Measurements from ENCODE around the gene DCLRE1A.

DCLRE1A gene

GRCh38 chr10:113859261-113859660 is 5.4 kb upstream of the DCLRE1A start:
- in situ Hi-C loops (cut with HindIII; ENCODE audit: low sequenced_read_pairs), result no loop called here
- DNase-seq (ENCODE audit: low read depth, low spot score), result no peak
- TF ChIP-seq, protein P1, sequence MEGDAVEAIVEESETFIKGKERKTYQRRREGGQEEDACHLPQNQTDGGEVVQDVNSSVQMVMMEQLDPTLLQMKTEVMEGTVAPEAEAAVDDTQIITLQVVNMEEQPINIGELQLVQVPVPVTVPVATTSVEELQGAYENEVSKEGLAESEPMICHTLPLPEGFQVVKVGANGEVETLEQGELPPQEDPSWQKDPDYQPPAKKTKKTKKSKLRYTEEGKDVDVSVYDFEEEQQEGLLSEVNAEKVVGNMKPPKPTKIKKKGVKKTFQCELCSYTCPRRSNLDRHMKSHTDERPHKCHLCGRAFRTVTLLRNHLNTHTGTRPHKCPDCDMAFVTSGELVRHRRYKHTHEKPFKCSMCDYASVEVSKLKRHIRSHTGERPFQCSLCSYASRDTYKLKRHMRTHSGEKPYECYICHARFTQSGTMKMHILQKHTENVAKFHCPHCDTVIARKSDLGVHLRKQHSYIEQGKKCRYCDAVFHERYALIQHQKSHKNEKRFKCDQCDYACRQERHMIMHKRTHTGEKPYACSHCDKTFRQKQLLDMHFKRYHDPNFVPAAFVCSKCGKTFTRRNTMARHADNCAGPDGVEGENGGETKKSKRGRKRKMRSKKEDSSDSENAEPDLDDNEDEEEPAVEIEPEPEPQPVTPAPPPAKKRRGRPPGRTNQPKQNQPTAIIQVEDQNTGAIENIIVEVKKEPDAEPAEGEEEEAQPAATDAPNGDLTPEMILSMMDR (IDR thresholded peaks at IDR 0.05; ENCODE audit: low read depth, low read length), result no peak
- no peak overlapping the region for H3K4me3 ChIP-seq (ENCODE audit: low read depth, low read length)

DNA sequence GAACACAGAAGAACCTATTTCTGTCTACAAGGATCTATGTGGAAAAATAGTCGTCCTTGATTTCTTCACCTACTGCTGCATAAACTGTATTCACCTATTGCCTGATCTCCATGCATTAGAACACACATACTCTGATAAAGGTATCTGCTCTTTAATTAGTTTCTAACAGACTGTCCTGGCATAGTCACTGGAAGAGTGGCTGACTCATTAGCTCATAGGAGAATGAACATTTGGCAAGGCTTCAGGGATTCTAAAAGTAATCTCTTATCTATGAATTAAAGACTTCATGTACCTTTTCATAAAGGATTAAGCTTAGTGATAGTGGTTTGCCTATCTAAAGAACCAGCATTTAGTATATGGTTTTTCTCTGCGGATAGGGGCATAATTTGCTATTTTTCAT is 4.7 kb upstream of the DCLRE1A start:
- TF ChIP-seq, protein P1 (IDR thresholded peaks at IDR 0.05; ENCODE audit: low read depth, low read length), result no peak
- no peak overlapping the region for H3K4me3 ChIP-seq (ENCODE audit: low read depth, low read length)
- peak; percentile 13 for DNase-seq (ENCODE audit: low read depth, low spot score)
- in situ Hi-C loops (cut with HindIII; ENCODE audit: low sequenced_read_pairs), result no loop called here

DNA sequence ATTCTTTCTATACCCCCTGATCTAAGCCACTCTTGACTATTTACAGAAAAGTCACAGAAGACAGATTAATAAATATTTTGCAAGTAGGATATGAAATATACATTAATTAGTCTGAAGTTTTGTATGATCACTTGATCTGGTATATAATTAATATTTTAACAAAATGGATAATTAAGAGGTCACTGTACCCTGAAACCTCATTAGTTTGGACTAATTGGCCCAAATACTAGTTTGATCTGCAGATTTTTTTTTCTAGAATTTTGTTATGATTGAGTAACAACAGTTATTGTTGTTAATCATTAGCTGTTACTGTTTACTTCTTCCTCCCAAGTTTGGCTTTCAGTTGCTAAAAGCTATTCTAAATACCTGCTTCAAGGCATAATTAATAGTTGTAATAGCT is 3.3 kb upstream of the DCLRE1A start:
- no peak overlapping the region for H3K4me3 ChIP-seq (ENCODE audit: low read depth, low read length)
- TF ChIP-seq, protein P1 (IDR thresholded peaks at IDR 0.05; ENCODE audit: low read depth, low read length), result no peak
- in situ Hi-C loops (cut with HindIII; ENCODE audit: low sequenced_read_pairs), result no loop called here
- DNase-seq (ENCODE audit: low read depth, low spot score), result no peak

DNA sequence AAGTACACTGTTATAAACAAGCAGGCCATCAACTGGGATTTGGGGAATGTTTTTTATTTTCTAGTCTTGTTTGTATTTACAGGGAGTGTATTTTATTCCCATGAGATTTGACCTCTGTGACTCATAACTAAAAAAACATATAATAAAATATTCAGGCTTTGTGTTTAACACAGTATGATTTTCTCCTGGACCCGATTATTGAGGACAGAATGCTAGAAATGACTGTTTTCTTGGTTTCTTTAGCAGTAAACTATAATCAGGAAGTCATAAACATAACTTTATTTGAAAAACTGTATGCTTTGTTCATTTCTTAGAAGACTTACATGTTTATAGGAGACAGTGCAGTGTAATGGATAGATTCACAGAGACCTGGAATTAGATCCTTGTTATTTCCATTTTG is 2.7 kb upstream of the DCLRE1A start:
- H3K4me3 ChIP-seq (ENCODE audit: low read depth, low read length), result peak overlapping the region; percentile 89
- DNase-seq (ENCODE audit: low read depth, low spot score), result peak; percentile 8
- TF ChIP-seq, protein P1 (IDR thresholded peaks at IDR 0.05; ENCODE audit: low read depth, low read length), result no peak
- in situ Hi-C loops (cut with HindIII; ENCODE audit: low sequenced_read_pairs), result no loop called here

- TF ChIP-seq, protein P1 (IDR thresholded peaks at IDR 0.05; ENCODE audit: low read depth, low read length), result no peak
- DNase-seq (ENCODE audit: low read depth, low spot score), result peak; percentile 56
- H3K4me3 ChIP-seq (ENCODE audit: low read depth, low read length), result peak overlapping the region; percentile 89
- in situ Hi-C loops (cut with HindIII; ENCODE audit: low sequenced_read_pairs), result no loop called here
These were observed 1.1 kb upstream of the DCLRE1A start for GRCh38 chr10:113854761-113855588.

GRCh38 chr10:113853578-113854012 is 287 bp downstream of the DCLRE1A start:
- TF ChIP-seq, protein P1 (IDR thresholded peaks at IDR 0.05; ENCODE audit: low read depth, low read length), result no peak
- DNase-seq (ENCODE audit: low read depth, low spot score), result no peak
- H3K4me3 ChIP-seq (ENCODE audit: low read depth, low read length), result peak overlapping the region; percentile 89
- in situ Hi-C loops (cut with HindIII; ENCODE audit: low sequenced_read_pairs), result no loop called here

All from astrocyte of the spinal cord (primary cell).